H9 (cell line): ENCODE measurements around the gene CLEC16A. TPM values are rescaled to one million over a fixed set of nuclear protein-coding genes. Genes with fewer than 3 reads are reported as not detected.

Source experiments
- DNase-seq: peaks from one replicate; pipeline ENCODE4 v3.0.0-alpha.2; 2017
- H2AFZ ChIP-seq: one replicate; pipeline ENCODE4 v1.6.1; 2013; ENCODE audit warnings: mild to moderate bottlenecking, low read length, control low read depth, moderate library complexity
- H2AK5ac ChIP-seq: 2 replicates; pipeline ENCODE4 v1.6.1; 2013; ENCODE audit warnings: low read length, control low read depth, mixed read lengths; ENCODE audit not compliant: insufficient read length
- H2BK120ac ChIP-seq: one replicate; pipeline ENCODE4 v1.6.1; 2013; ENCODE audit warnings: low read depth, mild to moderate bottlenecking, low read length, control low read depth, inconsistent platforms; ENCODE audit not compliant: poor library complexity, severe bottlenecking
- H2BK12ac ChIP-seq: 2 replicates; pipeline ENCODE4 v1.6.1; 2013; ENCODE audit warnings: low read length, control low read depth, mixed read lengths, low read depth; ENCODE audit not compliant: insufficient read length
- H2BK15ac ChIP-seq: 2 replicates; pipeline ENCODE4 v1.6.1; 2013; ENCODE audit warnings: low read depth, low read length, control low read depth
- H2BK20ac ChIP-seq: one replicate; pipeline ENCODE4 v1.6.1; 2013; ENCODE audit warnings: low read depth, mild to moderate bottlenecking, low read length, control low read depth, inconsistent platforms; ENCODE audit not compliant: poor library complexity, severe bottlenecking
- H2BK5ac ChIP-seq: 2 replicates; pipeline ENCODE4 v1.6.1; 2013; ENCODE audit warnings: low read length, control low read depth, mixed read lengths; ENCODE audit not compliant: insufficient read length
- H3K14ac ChIP-seq: 2 replicates; pipeline ENCODE4 v1.6.1; 2013; ENCODE audit warnings: low read length, control low read depth; ENCODE audit not compliant: insufficient read depth
- H3K18ac ChIP-seq: 2 replicates; pipeline ENCODE4 v1.6.1; 2013; ENCODE audit warnings: low read depth, mild to moderate bottlenecking, mixed read lengths, low read length, control low read depth; ENCODE audit not compliant: insufficient read length
- H3K23ac ChIP-seq: 2 replicates; pipeline ENCODE4 v1.6.1; 2013; ENCODE audit warnings: low read length, control low read depth, mixed read lengths, low read depth; ENCODE audit not compliant: insufficient read length
- H3K23me2 ChIP-seq: 2 replicates; pipeline ENCODE4 v1.6.1; 2013; ENCODE audit warnings: low read depth, mild to moderate bottlenecking, mixed read lengths, low read length, control low read depth; ENCODE audit not compliant: insufficient read length, poor library complexity, severe bottlenecking
- H3K27ac ChIP-seq: 2 replicates; pipeline ENCODE4 v1.5.1; 2013; ENCODE audit warnings: low read length, control low read depth, mixed read lengths, low read depth; ENCODE audit not compliant: insufficient read length
- H3K27me3 ChIP-seq: 2 replicates; pipeline ENCODE4 v1.6.1; 2013; ENCODE audit warnings: low read length, control low read depth, inconsistent platforms; ENCODE audit not compliant: insufficient read depth
- H3K4ac ChIP-seq: 2 replicates; pipeline ENCODE4 v1.6.1; 2013; ENCODE audit warnings: low read depth, mild to moderate bottlenecking, control low read depth, inconsistent platforms, low read length, moderate library complexity
- H3K4me1 ChIP-seq: 2 replicates; pipeline ENCODE4 v1.6.1; 2013; ENCODE audit warnings: low read length, control low read depth, inconsistent platforms; ENCODE audit not compliant: insufficient read depth
- H3K4me2 ChIP-seq: 2 replicates; pipeline ENCODE4 v1.6.1; 2013; ENCODE audit warnings: low read length, control low read depth, mixed read lengths; ENCODE audit not compliant: insufficient read length, insufficient read depth
- H3K56ac ChIP-seq: 2 replicates; pipeline ENCODE4 v1.6.1; 2013; ENCODE audit warnings: low read depth, mild to moderate bottlenecking, mixed read lengths, low read length, control low read depth; ENCODE audit not compliant: insufficient read length
- H3K79me1 ChIP-seq: 2 replicates; pipeline ENCODE4 v1.6.1; 2013; ENCODE audit warnings: low read depth, mild to moderate bottlenecking, moderate library complexity, low read length, control low read depth, inconsistent platforms; ENCODE audit not compliant: insufficient read depth, poor library complexity, severe bottlenecking
- H3K79me2 ChIP-seq: 2 replicates; pipeline ENCODE4 v1.6.1; 2013; ENCODE audit warnings: low read length, control low read depth, inconsistent platforms; ENCODE audit not compliant: insufficient read depth
- H3K9ac ChIP-seq: 2 replicates; pipeline ENCODE4 v1.6.1; 2013; ENCODE audit warnings: low read length, control low read depth, mixed read lengths; ENCODE audit not compliant: insufficient read length; ENCODE audit errors: extremely low read depth
- H3K9me3 ChIP-seq: one replicate; pipeline ENCODE4 v1.6.1; 2013; ENCODE audit warnings: low read depth, low read length, inconsistent platforms; ENCODE audit not compliant: control insufficient read depth
- H3T11ph ChIP-seq: one replicate; pipeline ENCODE4 v1.6.1; 2013; ENCODE audit warnings: mild to moderate bottlenecking, low read length, control low read depth, inconsistent platforms
- H4K20me1 ChIP-seq: one replicate; pipeline ENCODE4 v1.6.1; 2013; ENCODE audit not compliant: control insufficient read depth, insufficient read length, insufficient read depth
- H4K5ac ChIP-seq: 2 replicates; pipeline ENCODE4 v1.6.1; 2013; ENCODE audit warnings: low read depth, mild to moderate bottlenecking, mixed read lengths, low read length, control low read depth; ENCODE audit not compliant: insufficient read length
- H4K8ac ChIP-seq: replicated peaks from 2 replicates; pipeline ENCODE4 v1.6.1; 2013; ENCODE audit warnings: low read length, control low read depth, mixed read lengths, low read depth; ENCODE audit not compliant: insufficient read length
- H4K91ac ChIP-seq: 2 replicates; pipeline ENCODE4 v1.6.1; 2013; ENCODE audit warnings: low read depth, mild to moderate bottlenecking, moderate library complexity, mixed read lengths, low read length, control low read depth; ENCODE audit not compliant: insufficient read length
- H3K27ac Mint-ChIP-seq, 3 experiments: 2 replicates in 2 of 3; 3 replicates in 1 of 3; pipeline ENCODE4 v1.8.0; 2020 to 2021; ENCODE audit warnings: mixed read lengths in 3 of 3, mild to moderate bottlenecking in 1 of 3, moderate library complexity in 1 of 3
- H3K27me3 Mint-ChIP-seq: 2 replicates; pipeline ENCODE4 v1.8.0; 2021; ENCODE audit warnings: low read depth, mild to moderate bottlenecking, moderate library complexity, mixed read lengths
- H3K36me3 Mint-ChIP-seq, 3 experiments: 2 replicates in 2 of 3; 3 replicates in 1 of 3; pipeline ENCODE4 v1.8.0; 2020 to 2021; ENCODE audit warnings: low read depth in 3 of 3, mixed read lengths in 3 of 3; ENCODE audit not compliant: insufficient read depth in 1 of 3
- H3K4me1 Mint-ChIP-seq, 2 experiments: 2 replicates each; pipeline ENCODE4 v1.8.0; 2020; ENCODE audit warnings: mixed read lengths in 2 of 2
- H3K4me3 Mint-ChIP-seq, 2 experiments: 2 replicates in 1 of 2; 3 replicates in 1 of 2; pipeline ENCODE4 v1.8.0; 2020 to 2021; ENCODE audit warnings: mild to moderate bottlenecking in 2 of 2, mixed read lengths in 2 of 2, moderate library complexity in 1 of 2
- H3K9me3 Mint-ChIP-seq, 2 experiments: 2 replicates in 1 of 2; 3 replicates in 1 of 2; pipeline ENCODE4 v1.8.0; 2020; ENCODE audit warnings: mild to moderate bottlenecking in 2 of 2, mixed read lengths in 2 of 2, moderate library complexity in 1 of 2
- WGBS: extraction: QIAGEN DNeasy Blood & Tissue Kit; methylation state at CpG from one replicate; pipeline ENCODE4 v1.1.7; 2013; ENCODE audit warnings: missing lambda C conversion rate, low lambda C conversion rate, mixed read lengths; ENCODE audit not compliant: insufficient read length; ENCODE audit errors: extremely low coverage; 5-methylcytosine and 5-hydroxymethylcytosine counted together
- total RNA-seq: library from RNA; stranded (reverse); gene quantifications from 2 replicates; pipeline ENCODE4 v1.2.1, GENCODE V29; 2021
- TF ChIP-seq, protein P1 (sequence below): fragments of 200-600 bp; sonication (generic); conservative IDR thresholded peaks from 3 replicates; pipeline ENCODE4 v1.8.0; 2021; ENCODE audit warnings: antibody characterized with exemption, mild to moderate bottlenecking

Gene CLEC16A
- total RNA-seq, 1 experiment from 2014 or later: 15.2 TPM

DNA sequence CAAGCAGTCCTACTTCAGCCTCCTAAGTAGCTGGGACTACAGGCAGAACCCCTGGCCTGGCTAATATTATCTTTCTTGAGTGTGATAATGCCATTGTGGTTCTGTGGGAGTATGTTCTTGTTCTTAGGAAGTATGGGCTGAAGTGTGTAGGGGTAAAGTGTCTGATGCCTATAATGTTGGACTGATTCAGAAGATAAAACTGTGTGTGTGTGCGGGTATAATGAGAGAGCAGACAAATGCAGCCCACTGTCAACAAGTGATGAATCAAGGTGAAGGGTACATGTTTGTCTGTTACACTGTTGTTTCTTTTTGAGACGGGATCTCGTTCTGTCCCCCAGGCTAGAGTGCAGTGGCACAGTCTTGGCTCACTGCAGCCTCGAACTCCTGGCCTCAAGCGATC lies 127.5 kb downstream of the CLEC16A start:
- no peak for DNase-seq
- Histone ChIP-seq H2BK20ac (no peak overlapping the region), H3K4ac (no peak overlapping the region), H2BK15ac (no peak overlapping the region), H3K14ac (no peak overlapping the region), H3K18ac (no peak overlapping the region), H4K20me1 (no peaks in the 10 kb centered on the region), H3K56ac (no peak overlapping the region), H2BK5ac (no peak overlapping the region), H4K5ac (no peak overlapping the region), H3K27me3 (no peaks in the 10 kb centered on the region), H3K79me2 (no peaks in the 10 kb centered on the region), H4K91ac (no peak overlapping the region), H2AFZ (no peak overlapping the region), H4K8ac (no peak overlapping the region), H3K23me2 (no peaks in the 10 kb centered on the region), H2BK12ac (no peak overlapping the region), H2AK5ac (no peak overlapping the region), H3K79me1 (no peaks in the 10 kb centered on the region), H3K9me3 (no peaks in the 10 kb centered on the region), H3K9ac (no peak overlapping the region), H3T11ph (no peak overlapping the region), H3K27ac (no peak overlapping the region), H3K4me2 (no peak overlapping the region), H3K4me1 (no peaks in the 10 kb centered on the region), H2BK120ac (no peak overlapping the region), H3K23ac (no peak overlapping the region)
- WGBS: no CpG with 5 or more reads among the region's 5 CpGs
- Mint-ChIP-seq H3K36me3 (no peaks in the 10 kb centered on the region; a peak in 1 of 7 replicates), H3K4me1 (peaks cover 2 to 19% of the 10 kb centered on the region in 2 experiments), H3K27ac (no peak overlapping the region), H3K9me3 (no peaks in the 10 kb centered on the region), H3K27me3 (no peaks in the 10 kb centered on the region; the same call in 1 of the 2 replicates), H3K4me3 (no peak overlapping the region)
- TF ChIP-seq, protein P1, sequence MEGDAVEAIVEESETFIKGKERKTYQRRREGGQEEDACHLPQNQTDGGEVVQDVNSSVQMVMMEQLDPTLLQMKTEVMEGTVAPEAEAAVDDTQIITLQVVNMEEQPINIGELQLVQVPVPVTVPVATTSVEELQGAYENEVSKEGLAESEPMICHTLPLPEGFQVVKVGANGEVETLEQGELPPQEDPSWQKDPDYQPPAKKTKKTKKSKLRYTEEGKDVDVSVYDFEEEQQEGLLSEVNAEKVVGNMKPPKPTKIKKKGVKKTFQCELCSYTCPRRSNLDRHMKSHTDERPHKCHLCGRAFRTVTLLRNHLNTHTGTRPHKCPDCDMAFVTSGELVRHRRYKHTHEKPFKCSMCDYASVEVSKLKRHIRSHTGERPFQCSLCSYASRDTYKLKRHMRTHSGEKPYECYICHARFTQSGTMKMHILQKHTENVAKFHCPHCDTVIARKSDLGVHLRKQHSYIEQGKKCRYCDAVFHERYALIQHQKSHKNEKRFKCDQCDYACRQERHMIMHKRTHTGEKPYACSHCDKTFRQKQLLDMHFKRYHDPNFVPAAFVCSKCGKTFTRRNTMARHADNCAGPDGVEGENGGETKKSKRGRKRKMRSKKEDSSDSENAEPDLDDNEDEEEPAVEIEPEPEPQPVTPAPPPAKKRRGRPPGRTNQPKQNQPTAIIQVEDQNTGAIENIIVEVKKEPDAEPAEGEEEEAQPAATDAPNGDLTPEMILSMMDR: no peak
